Left ventricle myocardium superior (tissue), 1 donor: ENCODE measurements around the gene UPK3B. TPM values are rescaled to one million over a fixed set of nuclear protein-coding genes. Genes with fewer than 3 reads are reported as not detected.
"Not testable (repeated sequence)": the region's sequence is repeated elsewhere in the genome, so short reads cannot be mapped to it uniquely, and the experiment has no call there.

Experiments used
- ATAC-seq: fragments of 200-7000 bp; cut with Tn5 transposase; one replicate; pipeline ENCODE4 v1.9.1; 2020; ENCODE audit warnings: mild to moderate bottlenecking, moderate library complexity
- DNase-seq: peaks from one replicate; pipeline ENCODE4 v3.0.0-alpha.2; 2020
- intact Hi-C: fragments of 100-400 bp; cut with micrococcal nuclease; formaldehyde crosslinking; loops from one replicate; pipeline ENCODE4 v1.11.0; 2022
- total RNA-seq: library from RNA; stranded (reverse); fragmentation: NEBNext Ultra II Directional; extraction: Animal tissue kit (Norgen Biotek cat#: 25700); gene quantifications from one replicate; pipeline ENCODE4 v1.2.1, GENCODE V29; 2021
- donor health status: DM: no; HTN: yes; CAD: no; lungs with severe emphysema.

The UPK3B gene
- total RNA-seq, 1 donor from 2014 or later = 2.2 TPM

- ATAC-seq = not testable (repeated sequence)
Observed at GRCh38 chr7:76511200-76511910, 1.0 kb downstream of the UPK3B start.

DNA sequence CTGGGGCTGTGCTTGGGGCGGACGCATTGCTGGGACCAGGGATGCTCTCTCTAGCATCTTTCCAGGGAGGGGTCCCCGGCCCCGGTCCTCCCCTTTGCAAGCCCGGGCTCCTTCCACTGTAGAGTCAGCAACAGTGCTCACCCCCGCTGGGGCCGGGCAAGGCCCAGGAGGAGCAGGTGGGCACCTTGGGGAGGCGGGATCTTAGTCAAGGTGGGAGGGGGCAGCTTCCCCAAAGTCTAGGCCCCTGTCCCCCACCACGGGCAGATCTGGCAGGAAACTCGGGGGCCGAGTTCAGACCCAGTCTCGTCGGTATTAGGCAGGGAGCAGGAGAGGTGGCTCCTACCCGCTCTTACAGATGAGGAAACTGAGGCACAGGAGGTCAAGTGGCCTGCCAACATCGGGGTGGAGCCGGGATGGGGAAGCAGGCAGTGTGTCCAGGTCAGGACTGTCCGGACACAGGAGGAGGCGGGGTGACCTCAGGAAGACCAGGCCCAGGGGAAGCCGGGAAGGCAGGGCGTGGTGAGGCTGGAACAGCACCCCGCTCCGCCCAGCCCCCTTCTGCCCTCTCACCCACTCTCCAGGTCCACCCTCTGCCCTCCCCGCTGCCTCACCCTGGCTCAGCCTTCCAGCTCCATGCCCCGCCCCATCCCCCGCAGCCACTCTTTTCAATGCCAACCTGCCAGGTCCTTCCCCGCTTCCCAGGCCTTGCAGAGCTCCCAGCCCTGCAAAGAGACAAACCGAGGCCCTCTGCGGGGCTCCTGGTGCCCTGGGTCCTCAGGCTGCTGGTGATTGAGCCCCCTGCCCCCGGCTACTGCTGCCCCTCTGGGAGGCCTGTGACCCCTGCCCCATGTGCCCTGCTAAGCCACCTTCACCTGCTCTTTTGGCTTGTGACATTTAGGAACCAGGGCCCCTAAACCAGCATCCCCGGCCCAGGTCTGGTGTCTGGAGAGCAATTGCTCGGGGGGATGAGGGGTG, 1.8 kb downstream of the UPK3B start:
- DNase-seq, intact Hi-C loops: not testable (repeated sequence)
- peak; percentile 35 for ATAC-seq

More at GRCh38 chr7:76511200-76511910, 1.0 kb downstream of the UPK3B start:
- DNase-seq, intact Hi-C loops: not testable (repeated sequence)

- ATAC-seq (no peak), DNase-seq (no peak)
- intact Hi-C loops = no loop called here
Observed at GRCh38 chr7:76512941-76513816, 2.8 kb downstream of the UPK3B start.

DNA sequence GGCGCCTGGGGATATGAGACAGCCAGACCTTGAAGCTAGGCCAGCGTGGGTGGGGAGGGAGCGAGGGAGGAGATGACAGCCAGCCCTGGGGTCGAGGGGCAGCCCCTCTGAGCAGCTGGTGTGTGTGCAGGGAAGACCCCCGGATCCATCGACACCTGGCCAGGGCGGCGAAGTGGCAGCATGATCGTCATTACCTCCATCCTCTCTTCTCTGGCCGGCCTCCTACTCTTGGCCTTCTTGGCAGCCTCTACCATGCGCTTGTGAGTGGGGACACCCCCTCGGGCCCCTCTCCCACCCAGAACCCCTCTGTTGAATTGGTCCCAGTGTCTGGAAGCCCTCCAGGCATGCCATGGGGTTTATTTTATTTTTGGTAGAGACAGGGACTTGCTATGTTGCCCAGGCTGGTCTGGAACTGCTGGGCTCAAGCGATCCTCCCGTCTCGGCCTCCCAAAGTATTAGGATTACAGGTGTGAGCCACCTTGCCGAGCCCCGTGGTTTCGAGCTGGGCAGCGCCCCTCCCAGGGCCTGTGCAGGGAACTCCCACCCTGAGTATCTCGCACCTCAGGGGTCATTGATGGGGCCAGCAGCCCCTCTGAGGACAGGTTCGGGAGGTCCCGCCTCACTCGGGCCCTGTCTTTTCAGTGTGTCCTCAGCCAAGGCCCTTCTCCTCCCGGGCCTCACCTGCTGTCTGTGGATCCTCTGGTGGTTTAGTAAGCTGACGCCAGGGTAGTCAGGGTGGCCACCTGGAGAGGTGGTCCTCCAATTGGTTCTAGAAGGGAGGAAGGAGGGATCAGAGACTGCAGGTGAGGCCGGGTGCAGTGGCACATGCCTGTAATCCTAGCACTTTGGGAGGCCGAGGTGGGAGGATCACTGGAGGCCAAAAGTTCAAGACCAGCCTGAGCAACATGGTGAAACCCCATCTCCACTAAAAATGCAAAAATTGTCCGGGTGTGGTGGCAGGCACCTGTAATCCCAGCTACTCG, 3.8 kb downstream of the UPK3B start:
- ATAC-seq = no peak
- intact Hi-C loops = no loop called here
- no peak for DNase-seq

- ATAC-seq (no peak), DNase-seq (no peak)
Observed at GRCh38 chr7:76514926-76515771, 4.8 kb downstream of the UPK3B start.

DNA sequence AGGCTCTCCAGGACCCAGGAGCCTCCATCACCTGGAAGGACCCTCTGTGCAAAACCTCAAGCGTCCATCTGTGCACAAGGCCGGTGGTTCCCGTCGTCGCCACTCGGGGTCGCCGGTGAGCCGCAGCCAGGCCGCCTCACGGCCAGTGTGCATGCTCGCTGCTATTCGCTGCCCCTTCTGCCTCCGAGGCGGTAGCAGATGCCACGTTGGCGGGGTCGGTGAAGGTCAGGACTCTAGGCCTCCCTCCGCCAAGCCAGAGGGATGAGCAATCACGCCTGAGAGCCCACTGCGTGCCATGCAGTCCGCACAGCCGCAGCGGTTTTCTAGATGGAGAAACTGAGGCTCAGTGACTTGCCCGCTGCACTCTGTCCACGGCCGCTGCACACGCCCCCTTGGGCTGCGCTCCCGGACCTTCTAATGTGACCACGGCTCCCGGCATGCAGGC, 5.7 kb downstream of the UPK3B start:
- DNase-seq (peak; percentile 82), ATAC-seq (peak; percentile 81)
- intact Hi-C loops = no loop called here

More at GRCh38 chr7:76514926-76515771, 4.8 kb downstream of the UPK3B start:
- intact Hi-C loops = no loop called here

DNA sequence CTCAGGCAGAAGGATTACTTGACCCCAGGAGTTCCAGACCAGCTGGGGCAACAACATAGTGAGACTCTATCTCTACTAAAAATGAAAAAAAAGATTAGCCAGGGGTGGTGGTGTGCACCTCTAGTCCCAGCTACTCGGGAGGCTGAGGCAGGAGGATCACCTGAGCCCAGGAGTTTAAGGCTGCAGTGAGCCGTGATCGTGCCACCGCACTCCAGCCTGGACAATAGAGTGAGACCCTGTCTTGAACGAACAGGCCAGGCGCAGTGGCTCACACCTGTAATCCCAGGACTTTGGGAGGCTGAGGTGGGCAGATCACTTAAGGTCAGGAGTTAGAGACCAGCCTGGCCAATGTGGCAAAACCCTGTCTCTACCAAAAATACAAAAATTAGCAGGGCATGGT, 6.6 kb downstream of the UPK3B start:
- not testable (repeated sequence) for ATAC-seq

GRCh38 chr7:76526183-76526582, 15.8 kb downstream of the UPK3B start:
- DNase-seq, intact Hi-C loops, ATAC-seq: not testable (repeated sequence)

More for the DNA sequence above, 6.6 kb downstream of the UPK3B start:
- DNase-seq, intact Hi-C loops: not testable (repeated sequence)

GRCh38 chr7:76531643-76532042, 21.3 kb downstream of the UPK3B start:
- ATAC-seq, intact Hi-C loops, DNase-seq: not testable (repeated sequence)

DNA sequence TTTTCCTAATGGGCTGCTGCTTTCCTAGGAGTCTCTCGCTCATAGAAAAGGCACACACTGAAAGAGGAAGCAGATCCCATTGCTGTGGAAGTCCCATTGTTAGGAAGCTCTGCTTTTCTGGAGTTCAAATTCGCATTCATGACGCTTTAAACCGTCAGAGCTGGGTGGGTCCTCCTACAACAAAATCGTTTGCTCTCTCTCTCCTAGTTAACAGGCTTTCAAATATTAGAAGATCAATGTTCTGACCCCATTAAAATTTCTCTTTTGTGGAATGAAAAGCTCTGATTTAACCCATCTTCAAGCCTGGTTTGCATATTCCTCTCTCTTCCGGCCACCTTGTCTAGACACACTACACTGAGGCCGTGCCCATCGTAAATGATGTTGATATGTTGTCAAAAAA, 32.8 kb downstream of the UPK3B start, which contains the start of gene SPDYE16:
SPDYE16 (minus strand) TSS at position 101 of the 400 bp plus-strand sequence. CDS start 1,838 bp downstream, outside the sequence.
- ATAC-seq, intact Hi-C loops, DNase-seq: not testable (repeated sequence)

DNA sequence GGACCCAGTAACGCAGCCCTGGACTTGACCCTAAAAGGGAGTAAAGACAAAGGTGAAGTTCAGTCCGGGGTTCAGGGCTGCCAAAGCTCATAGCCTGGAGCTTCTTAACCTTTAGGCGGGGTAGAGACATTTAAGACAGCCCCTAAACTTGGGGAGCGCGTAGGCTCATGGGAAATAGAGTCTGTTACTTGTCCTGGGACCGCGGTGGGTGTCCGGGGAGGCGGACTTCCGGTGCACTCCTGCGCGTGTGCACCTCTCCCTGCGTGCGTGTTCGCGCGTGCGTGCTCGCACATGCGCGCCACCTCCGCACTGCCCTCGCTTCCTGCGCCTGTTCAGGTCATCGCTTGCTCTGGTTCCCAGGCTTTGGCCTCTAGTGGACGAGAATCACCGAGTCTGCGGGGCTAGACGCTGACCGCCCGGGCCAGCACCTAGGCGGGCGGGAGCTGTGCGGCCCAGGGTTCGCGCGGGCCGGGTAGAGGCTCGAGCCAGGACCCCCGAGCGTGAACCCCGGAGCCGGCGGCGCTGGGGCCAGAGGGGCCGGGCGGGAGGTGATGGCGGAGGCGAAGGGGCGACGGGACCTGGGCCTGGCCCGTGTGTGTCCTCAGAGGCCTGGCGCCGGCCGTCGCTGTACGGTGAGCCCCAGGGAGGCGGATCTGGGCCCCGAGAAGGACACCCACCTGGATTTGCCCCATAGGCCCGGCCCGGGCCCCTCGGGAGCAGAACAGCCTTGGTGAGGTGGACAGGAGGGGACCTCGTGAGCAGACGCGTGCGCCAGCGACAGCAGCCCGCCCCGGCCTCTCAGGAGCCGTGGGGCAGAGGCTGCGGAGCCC, 38.9 kb downstream of the UPK3B start:
- intact Hi-C loops = not testable (repeated sequence)
- DNase-seq = peak; percentile 93
- ATAC-seq = peak; percentile 100

DNA sequence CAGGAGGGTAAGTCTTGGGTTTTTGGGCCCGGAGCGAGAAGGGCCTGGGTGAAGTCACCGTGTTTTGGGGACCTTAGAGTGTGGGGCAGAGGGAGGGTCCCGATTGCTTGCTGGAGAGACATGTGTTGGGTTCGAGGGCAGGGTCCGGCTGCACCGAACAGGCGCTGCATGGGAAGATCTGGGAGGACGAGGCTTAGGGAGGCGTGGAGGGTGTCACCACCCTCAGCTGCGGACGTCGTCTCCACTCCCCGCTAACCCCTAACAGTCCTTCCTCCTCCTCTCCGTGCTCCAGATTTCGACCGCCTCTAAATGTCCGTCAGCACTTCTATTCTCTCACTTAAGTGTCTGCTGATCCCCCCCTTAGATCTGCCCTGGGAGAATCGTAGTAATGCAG, 39.5 kb downstream of the UPK3B start:
- DNase-seq = peak; percentile 28
- intact Hi-C loops = not testable (repeated sequence)
- ATAC-seq = peak; percentile 17

- DNase-seq, ATAC-seq, intact Hi-C loops: not testable (repeated sequence)
Observed at GRCh38 chr7:76551992-76552391, 41.6 kb downstream of the UPK3B start.

- ATAC-seq, DNase-seq, intact Hi-C loops: not testable (repeated sequence)
Observed at GRCh38 chr7:76559685-76560084, 49.3 kb downstream of the UPK3B start.

- intact Hi-C loops, DNase-seq, ATAC-seq: not testable (repeated sequence)
Observed at GRCh38 chr7:76560157-76560556, 49.8 kb downstream of the UPK3B start.

- ATAC-seq, DNase-seq, intact Hi-C loops: not testable (repeated sequence)
Observed at GRCh38 chr7:76561342-76561741, 51.0 kb downstream of the UPK3B start.
